ENCODE results near the gene RALY.
"Not testable (repeated sequence)": the region's sequence is repeated elsewhere in the genome, so short reads cannot be mapped to it uniquely, and the experiment has no call there.

The RALY gene

DNA sequence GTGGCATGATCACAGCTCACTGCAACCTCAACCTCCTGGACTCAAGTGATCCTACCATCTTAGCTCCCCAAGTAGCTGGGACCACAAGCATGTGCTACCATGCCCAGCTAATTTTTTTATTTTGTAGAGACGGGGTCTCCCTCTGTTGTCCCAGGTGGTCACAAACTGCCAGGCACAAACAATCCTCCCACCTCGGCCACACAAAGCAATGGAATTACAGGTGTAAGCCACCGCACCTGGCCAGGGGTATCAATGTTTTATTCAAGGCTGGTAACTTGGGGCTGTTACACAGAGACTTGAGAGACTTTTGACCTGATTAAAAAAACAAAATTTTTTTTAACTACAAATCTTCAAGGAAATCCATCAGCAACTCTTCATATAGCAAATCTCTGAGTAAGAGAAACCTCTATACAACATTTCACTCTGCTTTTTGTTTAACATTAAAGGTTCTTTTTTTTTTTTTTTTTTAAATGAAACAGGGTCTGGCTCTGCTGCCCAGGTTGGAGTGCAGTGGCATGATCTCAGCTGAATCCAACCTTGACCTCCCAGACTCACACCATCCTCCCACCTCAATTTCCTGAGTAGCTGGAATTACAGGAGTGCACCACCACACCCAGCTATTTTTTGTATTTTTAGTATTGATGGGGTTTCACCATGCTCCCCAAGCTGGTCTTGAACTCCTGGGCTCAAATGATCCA, 112.4 kb downstream of the RALY start:
- DNase-seq (ENCODE audit: low read depth in 2 of 2) = no peak

- DNase-seq (ENCODE audit: low read depth in 2 of 2) = no peak
Observed at GRCh38 chr20:34108616-34109174, 115.0 kb downstream of the RALY start.

GRCh38 chr20:34109442-34109841, 115.7 kb downstream of the RALY start:
- no peak for DNase-seq (ENCODE audit: low read depth in 2 of 2)

- no peak for DNase-seq (ENCODE audit: low read depth in 2 of 2)
Observed at GRCh38 chr20:34110025-34110744, 116.5 kb downstream of the RALY start.

- DNase-seq (ENCODE audit: low read depth in 2 of 2) = no peak
Observed at GRCh38 chr20:34110745-34111641, 117.3 kb downstream of the RALY start.

GRCh38 chr20:34111702-34112599, 118.2 kb downstream of the RALY start, which contains the start of gene EIF2S2:
EIF2S2 (minus strand) TSS chr20:34112243; CDS start chr20:34112110, 133 bp downstream.
- peak; percentile 80 to 89 for DNase-seq (ENCODE audit: low read depth in 2 of 2)

GRCh38 chr20:34112600-34113101, 118.9 kb downstream of the RALY start:
- no peak for DNase-seq (ENCODE audit: low read depth in 2 of 2)

GRCh38 chr20:34114809-34115208, 121.1 kb downstream of the RALY start:
- DNase-seq (ENCODE audit: low read depth in 2 of 2) = no peak

GRCh38 chr20:34115232-34115631, 121.5 kb downstream of the RALY start:
- no peak for DNase-seq (ENCODE audit: low read depth in 2 of 2)

GRCh38 chr20:34120213-34120612, 126.5 kb downstream of the RALY start:
- no peak for DNase-seq (ENCODE audit: low read depth in 2 of 2)

- DNase-seq (ENCODE audit: low read depth in 2 of 2) = no peak
Observed at GRCh38 chr20:34122274-34122980, 128.7 kb downstream of the RALY start.

DNA sequence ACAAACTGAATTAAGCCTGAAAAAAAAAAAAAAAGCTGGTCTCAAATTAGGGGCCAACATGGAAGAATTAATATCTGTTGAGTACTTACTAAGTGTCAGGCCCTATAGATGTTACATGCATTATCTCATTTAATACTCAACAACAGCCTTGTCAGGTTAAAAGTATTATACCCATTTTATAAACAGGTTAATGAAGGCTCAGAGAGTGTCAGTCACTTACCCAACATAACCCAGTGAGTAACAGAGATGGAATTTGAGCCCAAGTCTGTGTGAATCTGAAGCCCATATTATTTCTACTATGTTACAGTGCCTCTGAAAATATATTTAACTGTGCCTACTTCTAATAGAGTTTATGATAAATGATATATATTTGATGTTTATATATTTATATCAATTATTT, 129.6 kb downstream of the RALY start:
- DNase-seq (ENCODE audit: low read depth in 2 of 2) = no peak

- DNase-seq (ENCODE audit: low read depth in 2 of 2) = no peak
Observed at GRCh38 chr20:34124469-34125249, 130.9 kb downstream of the RALY start.

- no peak for DNase-seq (ENCODE audit: low read depth in 2 of 2)
Observed at GRCh38 chr20:34127792-34128191, 134.1 kb downstream of the RALY start.

GRCh38 chr20:34129518-34130162, 135.9 kb downstream of the RALY start:
- no peak for DNase-seq (ENCODE audit: low read depth in 2 of 2)

- DNase-seq (ENCODE audit: low read depth in 2 of 2) = no peak
Observed at GRCh38 chr20:34131491-34131890, 137.8 kb downstream of the RALY start.

- not testable (repeated sequence) for DNase-seq (ENCODE audit: low read depth in 2 of 2)
Observed at GRCh38 chr20:34132491-34132890, 138.8 kb downstream of the RALY start.

- DNase-seq (ENCODE audit: low read depth in 2 of 2) = not testable (repeated sequence)
Observed at GRCh38 chr20:34132943-34133342, 139.2 kb downstream of the RALY start.
